A673 (cell line): Measurements from ENCODE around the gene HPCAL4. TPM values are rescaled to one million over a fixed set of nuclear protein-coding genes. Genes with fewer than 3 reads are reported as not detected.

Source experiments
- BruUV-seq: library from RNA; stranded (reverse); fragments of 400-500 nt; replicated peaks from 2 replicates; lab custom pipeline; 2021; lab: Mats Ljungman, UMichigan
- CTCF ChIA-PET: fragments of 300-600 bp; sonication (Branson Sonifier 250); formaldehyde crosslinking; loops from one replicate; lab custom pipeline; 2022; ENCODE audit warnings: antibody characterized with exemption; lab: Charles Lee
- POLR2A ChIA-PET: fragments of 300-600 bp; sonication (Branson Sonifier 250); formaldehyde crosslinking; loops from one replicate; lab custom pipeline; 2022; ENCODE audit warnings: antibody characterized with exemption; ENCODE audit not compliant: low non-redundant PET; lab: Charles Lee
- DNase-seq: peaks from one replicate; pipeline ENCODE4 v3.0.0-alpha.2; 2015; ENCODE audit warnings: low spot score
- H3K27ac ChIP-seq: fragments of 200-600 bp; sonication (generic); 2 replicates; pipeline ENCODE4 v1.5.1; 2016; ENCODE audit warnings: mixed run types, low read depth, mild to moderate bottlenecking, mixed read lengths, antibody characterized with exemption, low read length; ENCODE audit not compliant: poor library complexity, severe bottlenecking
- H3K27me3 ChIP-seq: fragments of 200-600 bp; sonication (generic); replicated peaks from 2 replicates; pipeline ENCODE4 v1.6.1; 2017; ENCODE audit warnings: mixed run types, low read depth, mild to moderate bottlenecking, mixed read lengths, antibody characterized with exemption, low read length; ENCODE audit not compliant: insufficient read depth, poor library complexity
- H3K36me3 ChIP-seq: fragments of 200-600 bp; sonication (generic); 2 replicates; pipeline ENCODE4 v1.6.1; 2016; ENCODE audit warnings: mixed run types, mild to moderate bottlenecking, mixed read lengths, antibody characterized with exemption, low read length; ENCODE audit not compliant: insufficient read depth, poor library complexity, severe bottlenecking
- H3K4me1 ChIP-seq: fragments of 200-600 bp; sonication (generic); 2 replicates; pipeline ENCODE4 v1.6.1; 2017; ENCODE audit warnings: mixed run types, mild to moderate bottlenecking, mixed read lengths, antibody characterized with exemption, low read length; ENCODE audit not compliant: insufficient read depth, poor library complexity, severe bottlenecking
- H3K4me3 ChIP-seq: fragments of 200-600 bp; sonication (generic); 2 replicates; pipeline ENCODE4 v1.5.1; 2016; ENCODE audit warnings: low read depth, mixed run types, mild to moderate bottlenecking, mixed read lengths, low read length; ENCODE audit not compliant: poor library complexity, severe bottlenecking
- H3K9me3 ChIP-seq: fragments of 200-600 bp; sonication (generic); 2 replicates; pipeline ENCODE4 v1.6.1; 2016; ENCODE audit warnings: mixed run types, low read depth, mild to moderate bottlenecking, mixed read lengths, antibody characterized with exemption, low read length; ENCODE audit not compliant: poor library complexity, severe bottlenecking
- EZH2 ChIP-seq: fragments of 200-600 bp; sonication (generic); IDR thresholded peaks from 2 replicates; pipeline ENCODE4 v1.6.1; 2017; ENCODE audit warnings: borderline replicate concordance, low read depth, mild to moderate bottlenecking, mixed read lengths, antibody characterized with exemption, low read length; ENCODE audit not compliant: poor library complexity, severe bottlenecking
- intact Hi-C: fragments of 100-400 bp; cut with micrococcal nuclease; formaldehyde crosslinking; loops from one replicate; pipeline ENCODE4 v1.10.0; 2022; ENCODE audit not compliant: unreplicated experiment
- total RNA-seq: library from RNA; stranded (reverse); gene quantifications from 2 replicates; pipeline ENCODE4 v1.2.3, GENCODE V29; 2021
- TF ChIP-seq, protein P1 (sequence below): fragments of 300-800, 200-600 bp; sonication (generic); conservative IDR thresholded peaks from 2 replicates; pipeline ENCODE4 v1.5.1; 2017; ENCODE audit warnings: low read depth, mild to moderate bottlenecking, antibody characterized with exemption, low read length, moderate library complexity, mixed read lengths

HPCAL4 gene
- total RNA-seq, 1 experiment from 2014 or later, result not detected

DNA sequence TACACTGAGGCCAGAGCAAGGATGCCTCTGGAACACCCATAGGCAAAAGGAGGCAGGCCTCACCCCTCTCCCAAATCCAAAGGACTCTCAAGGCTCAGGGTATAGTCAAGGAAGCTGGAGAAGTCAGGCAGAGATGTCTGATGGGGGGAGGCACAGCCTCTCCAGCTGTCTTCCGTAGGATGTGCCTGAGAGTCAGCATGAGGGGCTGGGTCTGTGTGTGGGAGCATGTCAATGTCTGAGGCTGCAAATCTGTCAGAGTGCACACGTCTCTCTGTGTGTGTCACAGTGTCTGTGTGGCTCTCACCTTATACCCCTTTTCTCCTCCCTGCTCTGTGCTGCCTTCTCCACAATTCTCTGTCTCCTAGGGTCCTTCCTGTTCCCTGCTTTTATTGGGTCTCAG is 4.0 kb downstream of the HPCAL4 start:
- CTCF ChIA-PET, result no interaction called here

DNA sequence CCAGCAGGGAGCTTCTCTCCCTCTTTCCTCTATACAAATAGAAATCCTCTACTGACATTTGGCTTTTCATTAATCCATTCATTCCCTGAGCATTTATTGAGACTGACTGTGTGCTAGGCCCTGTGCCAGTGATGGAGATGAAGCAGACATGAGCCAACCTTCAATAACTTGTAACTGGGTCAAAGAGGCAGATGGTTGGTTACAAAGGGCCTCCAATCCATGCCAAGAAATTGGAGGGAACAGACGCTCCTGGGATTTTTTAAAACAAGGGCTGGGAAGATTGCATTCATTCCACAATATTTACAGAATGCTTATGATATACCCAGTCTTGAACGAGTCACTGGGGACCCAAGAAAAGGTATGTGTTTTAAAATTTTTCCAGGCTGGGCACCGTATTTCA is 6.2 kb downstream of the HPCAL4 start:
- Histone ChIP-seq H3K4me3 (no peak overlapping the region), H3K27ac (no peak overlapping the region), H3K36me3 (no peaks in the 10 kb centered on the region), H3K9me3 (no peaks in the 10 kb centered on the region), H3K4me1 (no peaks in the 10 kb centered on the region), H3K27me3 (peaks cover 69% of the 10 kb centered on the region)
- ChIA-PET CTCF (no interaction called here), POLR2A (no interaction called here)
- BruUV-seq, result no TSS peak
- no peak for TF ChIP-seq EZH2
- TF ChIP-seq, protein P1, sequence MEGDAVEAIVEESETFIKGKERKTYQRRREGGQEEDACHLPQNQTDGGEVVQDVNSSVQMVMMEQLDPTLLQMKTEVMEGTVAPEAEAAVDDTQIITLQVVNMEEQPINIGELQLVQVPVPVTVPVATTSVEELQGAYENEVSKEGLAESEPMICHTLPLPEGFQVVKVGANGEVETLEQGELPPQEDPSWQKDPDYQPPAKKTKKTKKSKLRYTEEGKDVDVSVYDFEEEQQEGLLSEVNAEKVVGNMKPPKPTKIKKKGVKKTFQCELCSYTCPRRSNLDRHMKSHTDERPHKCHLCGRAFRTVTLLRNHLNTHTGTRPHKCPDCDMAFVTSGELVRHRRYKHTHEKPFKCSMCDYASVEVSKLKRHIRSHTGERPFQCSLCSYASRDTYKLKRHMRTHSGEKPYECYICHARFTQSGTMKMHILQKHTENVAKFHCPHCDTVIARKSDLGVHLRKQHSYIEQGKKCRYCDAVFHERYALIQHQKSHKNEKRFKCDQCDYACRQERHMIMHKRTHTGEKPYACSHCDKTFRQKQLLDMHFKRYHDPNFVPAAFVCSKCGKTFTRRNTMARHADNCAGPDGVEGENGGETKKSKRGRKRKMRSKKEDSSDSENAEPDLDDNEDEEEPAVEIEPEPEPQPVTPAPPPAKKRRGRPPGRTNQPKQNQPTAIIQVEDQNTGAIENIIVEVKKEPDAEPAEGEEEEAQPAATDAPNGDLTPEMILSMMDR, result no peak
- intact Hi-C loops, result no loop called here
- DNase-seq, result no peak

More for the DNA sequence above, 4.0 kb downstream of the HPCAL4 start:
- BruUV-seq, result no TSS peak
- TF ChIP-seq, protein P1, result no peak
- TF ChIP-seq EZH2, result no peak
- H3K4me3 ChIP-seq, result no peak overlapping the region
- no peak overlapping the region for H3K27ac ChIP-seq
- POLR2A ChIA-PET, result no interaction called here
- peaks cover 10% of the 10 kb centered on the region for H3K4me1 ChIP-seq
- intact Hi-C loops, result no loop called here
- H3K27me3 ChIP-seq, result peaks cover 69% of the 10 kb centered on the region
- no peaks in the 10 kb centered on the region for H3K36me3 ChIP-seq
- H3K9me3 ChIP-seq, result no peaks in the 10 kb centered on the region
- no peak for DNase-seq

DNA sequence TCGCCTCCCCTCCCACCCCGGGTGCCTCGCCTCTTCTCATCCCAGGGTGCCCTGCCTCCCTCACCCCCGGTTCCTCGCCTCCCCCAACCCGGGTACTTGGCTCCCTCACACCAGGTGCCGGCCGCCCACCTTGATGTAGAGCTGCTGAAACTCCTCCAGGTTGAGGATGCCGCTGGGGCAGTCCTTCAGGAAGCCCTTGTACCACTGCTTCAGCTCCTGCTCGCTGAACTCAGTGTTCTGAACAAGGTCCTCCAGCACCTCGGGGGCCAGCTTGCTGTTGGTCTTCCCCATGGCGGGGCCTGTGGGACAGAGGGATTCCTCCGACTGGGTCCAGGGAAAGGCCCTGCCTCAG is 6.9 kb downstream of the HPCAL4 start:
- no peak for DNase-seq
- intact Hi-C loops, result no loop called here
- no TSS peak for BruUV-seq
- Histone ChIP-seq H3K27ac (no peak overlapping the region), H3K36me3 (no peaks in the 10 kb centered on the region), H3K4me1 (no peaks in the 10 kb centered on the region), H3K9me3 (no peaks in the 10 kb centered on the region), H3K4me3 (no peak overlapping the region), H3K27me3 (peaks cover 65% of the 10 kb centered on the region)
- ChIA-PET CTCF (no interaction called here), POLR2A (no interaction called here)
- TF ChIP-seq, protein P1, result no peak
- TF ChIP-seq EZH2, result no peak
